Measurements from ENCODE around the gene RP2.
A peak's percentile ranks its signal among the peaks of the same experiment; 100 is the strongest.

Gene RP2

GRCh38 chrX:46844913-46845312 lies 8.1 kb downstream of the RP2 start:
- DNase-seq (ENCODE audit: low spot score): no peak

- peak; percentile 36 for DNase-seq (ENCODE audit: low spot score)
These were observed 13.1 kb downstream of the RP2 start for GRCh38 chrX:46849933-46850332.

- no peak for DNase-seq (ENCODE audit: low spot score)
These were observed 13.9 kb downstream of the RP2 start for GRCh38 chrX:46850771-46851170.

- DNase-seq (ENCODE audit: low spot score): no peak
These were observed 19.6 kb downstream of the RP2 start for GRCh38 chrX:46856483-46856882.

- no peak for DNase-seq (ENCODE audit: low spot score)
These were observed 23.7 kb downstream of the RP2 start for GRCh38 chrX:46860557-46860956.

- DNase-seq (ENCODE audit: low spot score): no peak
These were observed 26.2 kb downstream of the RP2 start for GRCh38 chrX:46863072-46863471.

GRCh38 chrX:46864606-46865005 lies 27.8 kb downstream of the RP2 start:
- no peak for DNase-seq (ENCODE audit: low spot score)

- no peak for DNase-seq (ENCODE audit: low spot score)
These were observed 28.4 kb downstream of the RP2 start for GRCh38 chrX:46865281-46865680.

GRCh38 chrX:46866726-46867125 lies 29.9 kb downstream of the RP2 start:
- DNase-seq (ENCODE audit: low spot score): no peak

GRCh38 chrX:46873746-46874145 lies 36.9 kb downstream of the RP2 start:
- no peak for DNase-seq (ENCODE audit: low spot score)

- DNase-seq (ENCODE audit: low spot score): no peak
These were observed 40.1 kb downstream of the RP2 start for GRCh38 chrX:46876901-46877300.

GRCh38 chrX:46882266-46882665 lies 45.4 kb downstream of the RP2 start:
- DNase-seq (ENCODE audit: low spot score): peak; percentile 49

- DNase-seq (ENCODE audit: low spot score): no peak
These were observed 48.0 kb downstream of the RP2 start for GRCh38 chrX:46884799-46885198.

- no peak for DNase-seq (ENCODE audit: low spot score)
These were observed 61.4 kb downstream of the RP2 start for GRCh38 chrX:46898207-46898606.

- DNase-seq (ENCODE audit: low spot score): peak; percentile 87
These were observed 66.8 kb downstream of the RP2 start for GRCh38 chrX:46903458-46904242.

GRCh38 chrX:46904626-46905025 lies 67.8 kb downstream of the RP2 start:
- DNase-seq (ENCODE audit: low spot score): no peak

- no peak for DNase-seq (ENCODE audit: low spot score)
These were observed 73.6 kb downstream of the RP2 start for GRCh38 chrX:46910415-46910814.

- peak; percentile 87 for DNase-seq (ENCODE audit: low spot score)
These were observed 75.3 kb downstream of the RP2 start, which contains the start of gene JADE3 for GRCh38 chrX:46912098-46912602. Gene JADE3, plus strand, starts transcription at chrX:46912421. Its CDS starts 72,474 bp downstream, at chrX:46984895.

- peak; percentile 77 for DNase-seq (ENCODE audit: low spot score)
These were observed 76.0 kb downstream of the RP2 start for GRCh38 chrX:46912603-46913491.

- no peak for DNase-seq (ENCODE audit: low spot score)
These were observed 76.8 kb downstream of the RP2 start for GRCh38 chrX:46913667-46914066.

GRCh38 chrX:46916273-46916672 lies 79.4 kb downstream of the RP2 start:
- DNase-seq (ENCODE audit: low spot score): no peak

GRCh38 chrX:46917622-46918021 lies 80.8 kb downstream of the RP2 start:
- no peak for DNase-seq (ENCODE audit: low spot score)

GRCh38 chrX:46918434-46918833 lies 81.6 kb downstream of the RP2 start:
- DNase-seq (ENCODE audit: low spot score): no peak
